Measurements from ENCODE around the gene PRDM4. TPM values are rescaled to one million over a fixed set of nuclear protein-coding genes. Genes with fewer than 3 reads are reported as not detected.

PRDM4 gene
- total RNA-seq, 2 donors from 2014 or later = 20.9 to 25.8 TPM

GRCh38 chr12:107779077-107779831 lies 18.3 kb upstream of the PRDM4 start:
- no peaks in the 10 kb centered on the region for H3K9me3 Mint-ChIP-seq
- ATAC-seq = no peak
- no peak for DNase-seq (ENCODE audit: low spot score in 2 of 2)
- H3K27ac Mint-ChIP-seq = no peak overlapping the region
- H3K36me3 Mint-ChIP-seq = peaks cover 0 to 5% of the 10 kb centered on the region in 2 donors

DNA sequence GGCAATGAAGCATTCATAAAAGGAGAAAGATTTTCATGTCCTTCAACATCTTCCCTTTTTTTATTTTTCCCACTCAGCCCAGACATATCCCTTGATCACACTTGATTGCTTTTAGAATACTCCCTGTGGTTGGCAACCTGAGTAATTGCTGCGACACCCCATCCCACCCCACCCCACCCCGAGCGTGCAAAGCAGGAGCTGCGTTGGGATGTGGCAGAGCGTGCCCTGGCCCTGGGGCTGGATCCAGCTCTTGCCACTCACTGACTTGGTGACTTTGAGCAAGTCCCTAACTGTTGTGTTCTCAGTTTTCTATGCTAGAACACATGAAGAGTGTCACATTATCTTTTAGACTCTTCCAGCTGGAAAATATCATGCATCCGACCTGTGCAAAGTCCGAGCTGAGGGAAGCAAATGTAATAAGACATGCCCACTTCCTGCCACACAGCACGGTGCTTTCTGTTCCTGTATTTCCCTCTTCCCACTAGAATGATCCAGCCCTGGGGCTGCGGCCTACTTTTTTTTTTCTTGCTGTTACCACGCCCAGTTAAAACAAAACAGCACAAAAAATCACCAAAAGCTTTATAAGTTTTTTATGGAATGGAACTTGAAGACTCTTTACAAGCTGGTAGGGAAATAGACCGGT lies 17.6 kb upstream of the PRDM4 start:
- no peaks in the 10 kb centered on the region for H3K9me3 Mint-ChIP-seq
- H3K36me3 Mint-ChIP-seq = peaks cover 0 to 8% of the 10 kb centered on the region in 2 donors
- no peak overlapping the region for H3K27ac Mint-ChIP-seq
- DNase-seq (ENCODE audit: low spot score in 2 of 2) (no peak), ATAC-seq (no peak)

GRCh38 chr12:107776171-107776570 lies 15.2 kb upstream of the PRDM4 start:
- DNase-seq (ENCODE audit: low spot score in 2 of 2) (no peak), ATAC-seq (no peak)
- H3K27ac Mint-ChIP-seq = no peak overlapping the region
- H3K9me3 Mint-ChIP-seq = no peaks in the 10 kb centered on the region
- peaks cover 0 to 8% of the 10 kb centered on the region in 2 donors for H3K36me3 Mint-ChIP-seq

DNA sequence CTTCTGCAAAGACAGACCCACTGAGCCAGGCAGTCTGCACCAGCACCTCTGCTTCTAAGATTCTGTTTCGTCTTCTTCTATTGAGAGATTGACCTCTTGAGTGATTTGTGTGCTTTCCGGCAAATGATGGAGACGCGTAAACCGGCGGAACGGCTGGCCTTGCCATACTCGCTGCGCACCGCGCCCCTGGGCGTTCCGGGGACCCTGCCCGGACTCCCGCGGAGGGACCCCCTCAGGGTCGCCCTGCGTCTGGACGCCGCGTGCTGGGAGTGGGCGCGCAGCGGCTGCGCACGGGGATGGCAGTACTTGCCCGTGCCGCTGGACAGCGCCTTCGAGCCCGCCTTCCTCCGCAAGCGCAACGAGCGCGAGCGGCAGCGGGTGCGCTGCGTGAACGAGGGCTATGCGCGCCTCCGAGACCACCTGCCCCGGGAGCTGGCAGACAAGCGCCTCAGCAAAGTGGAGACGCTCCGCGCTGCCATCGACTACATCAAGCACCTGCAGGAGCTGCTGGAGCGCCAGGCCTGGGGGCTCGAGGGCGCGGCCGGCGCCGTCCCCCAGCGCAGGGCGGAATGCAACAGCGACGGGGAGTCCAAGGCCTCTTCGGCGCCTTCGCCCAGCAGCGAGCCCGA lies 14.3 kb upstream of the PRDM4 start:
- ATAC-seq = peak in 1 of 2 donors; percentile 46
- peaks cover 0 to 8% of the 10 kb centered on the region in 2 donors for H3K36me3 Mint-ChIP-seq
- H3K27ac Mint-ChIP-seq = no peak overlapping the region
- no peaks in the 10 kb centered on the region for H3K9me3 Mint-ChIP-seq
- DNase-seq (ENCODE audit: low spot score in 2 of 2) = peak in 1 of 2 donors; percentile 11

DNA sequence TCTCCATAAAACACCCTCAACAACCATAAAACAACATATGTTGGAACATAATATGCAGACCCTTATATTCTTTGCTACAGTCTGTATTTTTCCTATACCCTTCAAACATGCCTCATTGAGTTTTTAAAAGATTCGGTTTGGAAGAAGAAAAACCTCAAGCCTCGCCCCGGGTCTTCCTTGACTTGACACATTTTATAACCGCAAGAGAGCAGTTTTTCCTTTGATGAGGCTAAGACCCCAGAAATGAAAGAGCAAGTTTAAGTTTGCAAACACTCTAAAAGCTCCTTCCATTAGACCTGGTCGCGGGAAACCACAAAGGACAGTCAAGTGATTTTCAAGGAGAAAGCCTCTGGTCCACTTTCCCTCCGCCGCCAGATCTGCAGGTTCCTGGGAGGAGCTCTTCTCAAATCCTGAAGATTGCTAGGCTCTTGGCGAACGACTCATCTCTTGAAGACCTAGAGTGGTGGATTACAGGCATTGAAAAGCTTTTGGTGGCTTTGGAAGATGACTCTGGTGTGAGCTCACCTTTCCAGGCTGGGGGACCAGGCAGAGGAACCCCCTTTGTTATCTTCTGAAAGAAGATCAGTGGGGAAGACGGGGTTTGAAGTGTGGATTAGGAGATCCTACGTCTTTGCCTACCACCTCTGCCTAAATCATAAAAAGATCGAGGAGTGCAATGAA lies 13.6 kb upstream of the PRDM4 start, which contains the start of gene ASCL4:
Gene ASCL4, plus strand, starts transcription at position 356 of the 681 bp plus-strand sequence. CDS start 515 bp downstream, outside the sequence.
- Mint-ChIP-seq H3K9me3 (no peaks in the 10 kb centered on the region), H3K36me3 (peaks cover 0 to 8% of the 10 kb centered on the region in 2 donors), H3K27ac (no peak within 1 kb of the TSS)
- ATAC-seq (no peak), DNase-seq (ENCODE audit: low spot score in 2 of 2) (no peak)

- Mint-ChIP-seq H3K36me3 (no peaks in the 10 kb centered on the region), H3K27ac (no peak overlapping the region), H3K9me3 (no peaks in the 10 kb centered on the region)
- DNase-seq (ENCODE audit: low spot score in 2 of 2) (no peak), ATAC-seq (no peak)
Measured at GRCh38 chr12:107767466-107767865, 6.5 kb upstream of the PRDM4 start.

GRCh38 chr12:107765316-107765715 lies 4.4 kb upstream of the PRDM4 start:
- peaks cover 0 to 2% of the 10 kb centered on the region in 2 donors for H3K36me3 Mint-ChIP-seq
- DNase-seq (ENCODE audit: low spot score in 2 of 2) = no peak
- no peaks in the 10 kb centered on the region for H3K9me3 Mint-ChIP-seq
- no peak for ATAC-seq
- H3K27ac Mint-ChIP-seq = no peak overlapping the region

- no peaks in the 10 kb centered on the region for H3K9me3 Mint-ChIP-seq
- peaks cover 0 to 8% of the 10 kb centered on the region in 2 donors for H3K36me3 Mint-ChIP-seq
- H3K27ac Mint-ChIP-seq = no peak overlapping the region
- DNase-seq (ENCODE audit: low spot score in 2 of 2) (no peak), ATAC-seq (no peak)
Measured at GRCh38 chr12:107764626-107765025, 3.7 kb upstream of the PRDM4 start.

DNA sequence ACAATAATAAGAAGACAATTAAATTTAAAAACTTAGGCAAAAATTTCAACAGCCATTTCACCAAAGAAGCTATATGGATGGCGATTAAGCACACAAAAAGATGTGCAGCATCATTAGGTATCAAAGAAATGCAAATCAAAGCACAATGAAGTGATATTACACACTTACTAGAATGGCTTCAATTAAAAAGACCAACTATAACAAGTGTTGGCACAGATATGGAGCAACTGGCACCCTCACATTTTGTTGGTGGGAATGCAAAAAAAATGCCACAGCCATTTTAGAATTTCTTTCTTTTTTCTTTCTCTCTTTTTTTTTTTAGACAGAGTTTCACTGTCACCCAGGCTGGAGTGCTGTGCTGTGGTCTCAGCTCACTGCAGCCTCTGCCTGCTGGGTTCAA lies 1.9 kb upstream of the PRDM4 start:
- no peak for ATAC-seq
- no peak overlapping the region for H3K27ac Mint-ChIP-seq
- no peaks in the 10 kb centered on the region for H3K9me3 Mint-ChIP-seq

DNA sequence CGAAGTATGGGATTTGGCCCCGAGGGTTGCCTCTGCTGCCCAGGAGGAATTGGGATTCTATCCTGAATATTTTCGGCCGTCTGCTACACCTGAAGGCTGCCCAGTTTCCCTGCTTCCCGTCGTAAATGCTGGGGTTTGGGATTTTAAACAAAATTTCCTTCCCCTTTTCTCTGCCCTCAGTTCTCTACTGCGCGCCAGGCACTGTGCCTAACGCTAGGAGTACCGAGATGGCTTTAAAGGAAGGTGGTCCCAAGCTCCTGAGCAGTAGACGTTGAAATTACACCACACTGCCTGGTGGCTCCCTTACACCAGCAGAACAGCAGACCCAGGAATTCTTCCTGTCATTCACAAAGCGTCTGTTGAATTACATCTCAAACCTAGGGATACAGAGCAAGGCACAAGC lies 566 bp upstream of the PRDM4 start:
- DNase-seq (ENCODE audit: low spot score in 2 of 2) (peak in 1 of 2 donors; percentile 13), ATAC-seq (no peak)
- H3K27ac Mint-ChIP-seq = peak overlapping the region; percentile 84 to 93
- peaks cover 0 to 17% of the 10 kb centered on the region in 2 donors for H3K36me3 Mint-ChIP-seq
- no peaks in the 10 kb centered on the region for H3K9me3 Mint-ChIP-seq

More for the DNA sequence above, 1.9 kb upstream of the PRDM4 start:
- no peak for DNase-seq (ENCODE audit: low spot score in 2 of 2)
- H3K36me3 Mint-ChIP-seq = peaks cover 0 to 14% of the 10 kb centered on the region in 2 donors

- H3K36me3 Mint-ChIP-seq = peaks cover 0 to 19% of the 10 kb centered on the region in 2 donors
- no peaks in the 10 kb centered on the region for H3K9me3 Mint-ChIP-seq
- DNase-seq (ENCODE audit: low spot score in 2 of 2) = peak in 1 of 2 donors; percentile 46
- ATAC-seq = peak; percentile 20 to 45
- H3K27ac Mint-ChIP-seq = peak overlapping the region; percentile 84 to 94
Measured at GRCh38 chr12:107760207-107760808, 629 bp downstream of the PRDM4 start.

GRCh38 chr12:107759410-107759809 lies 1.5 kb downstream of the PRDM4 start:
- H3K9me3 Mint-ChIP-seq = no peaks in the 10 kb centered on the region
- DNase-seq (ENCODE audit: low spot score in 2 of 2) (peak in 1 of 2 donors; percentile 11), ATAC-seq (peak; percentile 25 to 31)
- peak overlapping the region; percentile 84 to 94 for H3K27ac Mint-ChIP-seq
- H3K36me3 Mint-ChIP-seq = peaks cover 0 to 19% of the 10 kb centered on the region in 2 donors

- H3K36me3 Mint-ChIP-seq = peaks cover 8 to 20% of the 10 kb centered on the region in 2 donors
- no peaks in the 10 kb centered on the region for H3K9me3 Mint-ChIP-seq
- ATAC-seq (peak; percentile 13 to 20), DNase-seq (ENCODE audit: low spot score in 2 of 2) (no peak)
- no peak overlapping the region for H3K27ac Mint-ChIP-seq
Measured at GRCh38 chr12:107749083-107749482, 11.9 kb downstream of the PRDM4 start.

DNA sequence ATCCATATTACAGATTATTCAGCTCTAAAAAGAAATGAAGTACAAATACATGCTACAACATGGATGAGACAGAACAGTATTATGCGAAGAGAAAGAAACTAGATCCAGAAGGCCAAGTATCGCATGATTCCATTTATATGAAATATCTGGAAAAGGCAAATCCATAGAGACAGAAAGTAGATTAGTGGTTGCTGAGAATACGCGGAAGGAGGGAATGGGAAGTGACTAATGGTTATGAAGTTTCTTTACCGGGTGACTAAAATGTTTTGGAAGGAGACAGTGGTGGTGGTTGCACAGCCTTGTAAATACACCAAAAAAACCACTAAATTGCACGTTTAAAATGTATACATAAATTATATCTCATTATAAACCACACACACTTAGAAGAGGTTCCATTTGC lies 12.5 kb downstream of the PRDM4 start:
- ATAC-seq = no peak
- H3K36me3 Mint-ChIP-seq = peaks cover 9 to 17% of the 10 kb centered on the region in 2 donors
- no peaks in the 10 kb centered on the region for H3K9me3 Mint-ChIP-seq
- DNase-seq (ENCODE audit: low spot score in 2 of 2) = no peak
- H3K27ac Mint-ChIP-seq = no peak overlapping the region

DNA sequence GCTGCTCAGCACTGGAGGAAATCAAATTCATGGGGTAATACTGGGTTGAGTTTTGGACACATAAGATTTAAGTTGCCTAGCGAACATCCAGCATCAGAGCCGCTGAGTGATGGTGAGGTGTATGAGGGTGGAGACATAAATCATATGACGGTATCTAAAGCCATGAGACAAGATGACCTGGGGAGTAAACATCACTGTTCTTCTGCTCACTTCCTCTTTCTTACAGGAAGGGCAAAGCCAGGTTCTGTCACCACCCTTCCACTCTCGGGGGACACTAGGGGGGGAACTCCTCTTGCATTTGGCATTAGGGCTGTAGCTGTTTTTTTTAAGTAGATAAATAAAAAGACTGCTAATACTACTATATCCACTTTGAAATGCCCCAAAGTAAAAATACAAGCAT lies 24.0 kb downstream of the PRDM4 start:
- no peaks in the 10 kb centered on the region for H3K9me3 Mint-ChIP-seq
- DNase-seq (ENCODE audit: low spot score in 2 of 2) (no peak), ATAC-seq (no peak)
- H3K27ac Mint-ChIP-seq = peak overlapping the region; percentile 1 to 10
- peaks cover 34 to 58% of the 10 kb centered on the region in 2 donors for H3K36me3 Mint-ChIP-seq

GRCh38 chr12:107735763-107736162 lies 25.2 kb downstream of the PRDM4 start:
- Mint-ChIP-seq H3K9me3 (no peaks in the 10 kb centered on the region), H3K36me3 (peaks cover 28 to 50% of the 10 kb centered on the region in 2 donors)
- no peak for ATAC-seq

More at GRCh38 chr12:107735763-107736162, 25.2 kb downstream of the PRDM4 start:
- no peak overlapping the region for H3K27ac Mint-ChIP-seq
- no peak for DNase-seq (ENCODE audit: low spot score in 2 of 2)
